Measurements from ENCODE around the gene ENPP7.

GRCh38 chr17:79785017-79785899 is 54.5 kb downstream of the ENPP7 start:
- no peak for TF ChIP-seq EZH2phosphoT487 (IDR thresholded peaks at IDR 0.05; ENCODE audit: low read length)
- TF ChIP-seq, protein P1, sequence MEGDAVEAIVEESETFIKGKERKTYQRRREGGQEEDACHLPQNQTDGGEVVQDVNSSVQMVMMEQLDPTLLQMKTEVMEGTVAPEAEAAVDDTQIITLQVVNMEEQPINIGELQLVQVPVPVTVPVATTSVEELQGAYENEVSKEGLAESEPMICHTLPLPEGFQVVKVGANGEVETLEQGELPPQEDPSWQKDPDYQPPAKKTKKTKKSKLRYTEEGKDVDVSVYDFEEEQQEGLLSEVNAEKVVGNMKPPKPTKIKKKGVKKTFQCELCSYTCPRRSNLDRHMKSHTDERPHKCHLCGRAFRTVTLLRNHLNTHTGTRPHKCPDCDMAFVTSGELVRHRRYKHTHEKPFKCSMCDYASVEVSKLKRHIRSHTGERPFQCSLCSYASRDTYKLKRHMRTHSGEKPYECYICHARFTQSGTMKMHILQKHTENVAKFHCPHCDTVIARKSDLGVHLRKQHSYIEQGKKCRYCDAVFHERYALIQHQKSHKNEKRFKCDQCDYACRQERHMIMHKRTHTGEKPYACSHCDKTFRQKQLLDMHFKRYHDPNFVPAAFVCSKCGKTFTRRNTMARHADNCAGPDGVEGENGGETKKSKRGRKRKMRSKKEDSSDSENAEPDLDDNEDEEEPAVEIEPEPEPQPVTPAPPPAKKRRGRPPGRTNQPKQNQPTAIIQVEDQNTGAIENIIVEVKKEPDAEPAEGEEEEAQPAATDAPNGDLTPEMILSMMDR (IDR thresholded peaks at IDR 0.05; ENCODE audit: low read length) = no peak
